OCI-M2 (cell line): Measurements from ENCODE around the gene SPAG7.
A peak's percentile ranks its signal among the peaks of the same experiment; 100 is the strongest.

Experiments
- DNase-seq: peaks from one replicate; lab custom pipeline; 2025; ENCODE audit not compliant: unreplicated experiment; lab: John Stamatoyannopoulos, UW

SPAG7 gene, protein sequence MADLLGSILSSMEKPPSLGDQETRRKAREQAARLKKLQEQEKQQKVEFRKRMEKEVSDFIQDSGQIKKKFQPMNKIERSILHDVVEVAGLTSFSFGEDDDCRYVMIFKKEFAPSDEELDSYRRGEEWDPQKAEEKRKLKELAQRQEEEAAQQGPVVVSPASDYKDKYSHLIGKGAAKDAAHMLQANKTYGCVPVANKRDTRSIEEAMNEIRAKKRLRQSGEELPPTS

GRCh38 chr17:4967539-4968485 lies at the start of gene SPAG7:
Gene SPAG7, minus strand, starts transcription at chr17:4967817. Its CDS starts 13 bp downstream, at chr17:4967804.
- DNase-seq, result peak; percentile 96

DNA sequence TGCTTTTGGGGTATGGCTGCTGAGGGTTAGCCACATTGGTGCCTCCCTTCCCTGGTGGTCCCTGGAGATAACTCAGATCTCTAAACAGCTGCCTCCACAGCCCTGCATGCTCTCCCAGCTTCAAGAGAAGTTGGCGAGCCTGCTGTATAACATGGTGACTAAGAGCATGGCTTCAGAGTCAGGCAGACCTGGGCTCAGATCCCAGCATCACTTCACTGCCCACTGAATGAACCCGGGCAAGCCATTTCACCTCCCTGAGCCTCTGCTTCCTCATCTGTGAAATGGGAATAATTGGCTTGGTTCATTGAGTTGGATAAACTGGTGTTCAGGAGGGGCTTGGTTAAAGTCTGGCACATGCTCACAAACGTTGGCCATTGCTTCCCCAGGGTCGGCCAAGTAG lies 46.7 kb upstream of the SPAG7 start:
- no peak for DNase-seq

- DNase-seq, result no peak
Measured at GRCh38 chr17:5011928-5012327, 44.3 kb upstream of the SPAG7 start.

GRCh38 chr17:5003214-5003867 lies 35.7 kb upstream of the SPAG7 start:
- DNase-seq, result no peak

- DNase-seq, result no peak
Measured at GRCh38 chr17:5002121-5002788, 34.6 kb upstream of the SPAG7 start.

DNA sequence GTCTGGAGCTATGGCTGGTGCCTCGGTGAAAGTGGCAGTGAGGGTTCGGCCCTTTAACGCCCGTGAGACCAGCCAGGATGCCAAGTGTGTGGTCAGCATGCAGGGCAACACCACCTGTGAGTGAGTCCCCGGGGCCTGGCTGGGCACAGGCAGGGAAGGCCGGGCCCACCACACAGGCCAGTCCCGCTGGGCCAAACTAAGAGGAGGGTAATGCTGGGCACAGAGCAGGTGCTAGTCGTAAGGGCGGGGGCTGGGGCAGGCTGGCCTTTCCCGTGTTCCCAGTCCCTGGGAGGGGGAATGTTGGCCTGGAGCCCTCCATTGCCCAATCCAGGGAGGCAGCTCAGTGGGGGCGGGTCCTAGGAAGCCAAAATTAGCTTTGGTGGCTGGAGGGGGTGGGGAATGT lies 32.6 kb upstream of the SPAG7 start:
- DNase-seq, result no peak

GRCh38 chr17:4999430-5000093 lies 31.9 kb upstream of the SPAG7 start:
- DNase-seq, result no peak

DNA sequence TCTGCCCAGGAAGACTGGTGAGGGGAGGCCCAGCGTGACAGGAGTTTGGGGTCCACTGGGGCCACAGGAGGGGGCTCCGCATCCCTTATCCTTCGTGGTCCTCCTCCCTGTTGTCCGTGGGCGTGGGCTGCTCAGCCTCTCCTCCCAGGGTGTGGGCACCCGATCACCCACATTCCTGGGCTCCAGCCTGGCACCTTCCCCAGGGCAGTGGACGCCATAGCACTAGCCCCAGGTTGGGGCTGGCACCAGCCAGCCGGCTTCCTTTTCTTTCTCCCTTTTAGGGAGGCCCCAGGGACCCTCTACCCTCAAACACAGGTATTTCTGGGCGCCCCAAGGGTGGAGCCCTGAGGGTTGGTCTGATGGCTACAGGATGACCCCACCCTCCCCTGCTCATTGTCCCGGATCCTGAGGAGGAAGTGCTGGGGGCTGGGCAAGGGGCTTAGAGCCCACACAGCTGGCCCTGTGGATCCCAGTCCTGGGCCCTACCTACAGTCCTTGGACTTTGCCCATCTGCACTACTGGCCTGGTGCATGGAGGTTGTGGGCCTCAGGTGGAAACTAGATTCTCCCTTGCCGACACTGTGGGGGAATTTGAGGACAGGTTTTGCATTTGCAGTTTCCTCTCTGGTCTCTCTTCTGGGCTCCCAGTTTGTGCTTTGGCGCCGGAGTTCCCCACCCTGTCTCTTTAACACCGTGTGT lies 31.3 kb upstream of the SPAG7 start:
- no peak for DNase-seq

DNA sequence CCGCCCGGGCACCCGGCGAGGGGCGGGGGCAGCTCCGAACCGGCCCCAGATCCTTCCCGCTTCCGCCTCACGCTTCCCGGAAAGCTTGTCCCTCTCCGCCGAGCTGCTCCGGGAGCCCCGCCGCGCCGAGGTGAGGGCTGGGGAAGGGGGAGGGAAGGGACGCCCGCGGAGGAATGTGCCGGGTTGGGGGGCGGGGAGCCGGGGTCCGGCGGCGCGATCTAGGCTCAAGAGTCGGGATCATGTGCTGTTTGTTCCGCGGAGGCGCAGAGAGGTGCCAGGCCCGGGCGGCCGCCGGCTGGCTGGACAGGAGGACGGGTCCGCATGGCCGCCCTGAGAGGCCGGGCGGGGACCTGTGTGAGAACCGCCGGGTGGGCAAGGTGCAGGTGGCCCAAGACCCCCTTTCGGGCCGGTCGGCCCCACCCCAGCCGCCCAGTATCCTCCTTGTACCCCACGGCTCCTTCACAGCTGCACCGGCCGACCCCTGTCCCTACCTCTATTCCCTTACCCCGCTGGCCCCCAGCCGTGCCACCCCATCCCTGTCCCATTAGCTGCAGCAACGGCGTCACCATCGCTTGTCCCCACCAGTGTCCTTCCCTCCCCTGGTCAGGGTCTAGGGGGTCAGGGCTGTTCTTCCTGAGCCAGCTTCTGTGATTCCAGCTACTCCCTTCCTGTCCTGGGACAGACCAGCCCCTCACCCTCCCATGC lies 30.6 kb upstream of the SPAG7 start:
- no peak for DNase-seq

- peak; percentile 36 for DNase-seq
Measured at GRCh38 chr17:4997302-4998026, 29.8 kb upstream of the SPAG7 start, which contains the start of the genes INCA1 and KIF1C. Gene INCA1, minus strand, starts transcription at chr17:4997522. Its CDS starts 3,085 bp downstream, at chr17:4994437. Gene KIF1C, plus strand, starts transcription at chr17:4997950. Its CDS starts 2,297 bp downstream, at chr17:5000247.

GRCh38 chr17:4994081-4994595 lies 26.5 kb upstream of the SPAG7 start:
- DNase-seq, result no peak

- no peak for DNase-seq
Measured at GRCh38 chr17:4987767-4988567, 20.4 kb upstream of the SPAG7 start.

DNA sequence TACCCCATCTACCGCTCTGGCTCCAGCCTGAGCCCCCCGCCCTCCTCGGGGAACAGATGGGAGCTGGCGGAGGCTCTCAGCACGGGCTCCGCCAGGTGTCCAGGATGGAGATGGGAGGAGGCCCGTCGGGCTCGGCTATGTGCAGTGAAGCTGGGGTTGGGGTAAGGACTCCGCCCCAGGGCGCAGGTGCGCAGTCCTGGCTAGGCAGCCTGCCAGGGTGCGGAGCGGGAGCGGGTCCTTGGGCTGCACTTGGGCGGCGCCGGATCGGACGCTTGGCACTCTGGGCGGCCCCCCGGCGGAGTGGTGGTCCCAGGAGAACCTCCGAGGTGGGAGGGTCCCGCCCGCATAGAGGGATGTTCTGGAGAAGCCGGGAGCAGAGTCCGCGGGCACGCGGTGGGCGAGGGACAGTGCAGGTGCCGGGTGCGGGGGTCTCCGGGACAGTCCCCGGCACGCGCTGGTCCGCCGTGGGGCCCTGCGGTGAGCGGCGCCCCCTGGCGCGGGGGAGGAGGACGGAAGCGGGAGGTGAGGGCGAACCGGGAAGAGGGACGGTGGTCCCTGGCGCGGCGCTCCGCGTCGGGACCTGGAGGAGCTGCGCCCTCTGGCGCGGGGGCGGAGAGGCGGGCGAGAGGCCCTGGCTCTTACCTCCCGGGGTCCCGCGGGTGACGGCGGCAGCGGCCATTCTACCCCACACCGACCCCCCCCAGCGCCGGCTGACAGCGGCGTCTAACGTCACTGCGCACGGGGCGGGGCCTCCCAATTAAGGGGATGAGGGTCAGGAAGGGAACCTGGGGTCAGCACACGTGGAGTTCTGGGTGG lies 19.5 kb upstream of the SPAG7 start, which contains the start of gene CAMTA2:
CAMTA2 (minus strand) TSS at position 725 of the 816 bp plus-strand sequence. CDS start 1,453 bp downstream, outside the sequence.
- peak; percentile 36 for DNase-seq

GRCh38 chr17:4986403-4986802 lies 18.8 kb upstream of the SPAG7 start:
- DNase-seq, result no peak

GRCh38 chr17:4982305-4982704 lies 14.7 kb upstream of the SPAG7 start:
- no peak for DNase-seq

DNA sequence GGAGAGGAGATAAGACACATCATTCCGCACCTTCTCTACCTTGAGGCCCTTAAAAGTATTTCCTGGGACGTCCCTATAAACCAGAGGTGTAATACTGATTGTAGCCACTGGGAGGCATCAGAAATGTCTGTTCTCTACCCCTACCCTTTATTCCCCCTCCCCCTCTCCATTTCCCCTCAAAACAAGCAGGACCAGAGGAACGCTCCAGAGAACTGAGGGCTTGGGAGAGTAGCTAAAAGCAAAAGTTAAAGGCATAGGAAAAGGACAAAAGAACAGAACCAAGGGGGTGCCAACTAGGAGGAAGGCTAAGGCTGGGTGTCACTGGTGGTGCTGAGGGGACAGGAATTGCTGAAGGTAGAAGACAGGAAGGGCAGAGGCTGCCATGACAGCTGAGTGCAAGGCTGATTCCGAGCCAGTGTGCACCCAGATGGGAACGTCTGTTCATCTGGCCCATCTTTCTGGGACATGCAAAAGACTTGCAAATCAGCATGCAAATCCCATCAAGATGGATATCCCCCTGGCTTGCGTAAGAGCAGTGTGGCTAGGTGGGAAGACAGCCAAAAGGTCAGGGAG lies 13.1 kb upstream of the SPAG7 start:
- peak; percentile 27 for DNase-seq
